HepG2 (cell line): ENCODE data around the gene DUSP9. TPM values are rescaled to one million over a fixed set of nuclear protein-coding genes. Genes with fewer than 3 reads are reported as not detected.

Experiments
- AGO2 ChIP-seq: fragments of 200-400 bp; formaldehyde crosslinking; optimal IDR thresholded peaks from 2 replicates; pipeline ENCODE3; 2017; ENCODE audit warnings: mild to moderate bottlenecking, low read depth, low read length, moderate library complexity
- ATF7-NPFF ChIP-seq: sonication (generic); formaldehyde crosslinking; IDR thresholded peaks from 2 replicates; pipeline ENCODE4 v1.8.1; 2023; ENCODE audit warnings: mild to moderate bottlenecking, low read depth, missing genetic modification reagents, moderate library complexity
- CREM ChIP-seq, 2 experiments: sonication (generic) in 1 of 2; formaldehyde crosslinking in 1 of 2; IDR thresholded peaks; 2 replicates each; pipeline versions ENCODE4 v1.4.0 to v1.6.1; 2016 to 2020; ENCODE audit warnings: antibody characterized with exemption in 1 of 2, mild to moderate bottlenecking in 1 of 2, missing genetic modification reagents in 1 of 2
- KAT7 ChIP-seq: IDR thresholded peaks from 2 replicates; pipeline ENCODE4 v1.6.1; 2018; ENCODE audit warnings: borderline replicate concordance, missing compliant biosample characterization
- NBN ChIP-seq: fragments of 450-650 bp; conservative IDR thresholded peaks from 2 replicates; pipeline ENCODE4 v1.6.1; 2017
- POLR2A ChIP-seq, 2 experiments: IDR thresholded peaks; 2 replicates each; pipeline ENCODE4 v1.6.1; 2011; ENCODE audit warnings: low read depth in 2 of 2, low read length in 2 of 2, mild to moderate bottlenecking in 1 of 2, moderate library complexity in 1 of 2; ENCODE audit not compliant: insufficient read depth in 1 of 2
- YEATS4 ChIP-seq: sonication (generic); formaldehyde crosslinking; IDR thresholded peaks from 2 replicates; pipeline ENCODE4 v1.4.0; 2020; ENCODE audit warnings: missing genetic modification reagents, borderline replicate concordance
- ZMYM4 ChIP-seq: sonication (generic); formaldehyde crosslinking; IDR thresholded peaks from 2 replicates; pipeline ENCODE4 v1.8.1; 2023; ENCODE audit warnings: mild to moderate bottlenecking, missing genetic modification reagents
- ZNF256 ChIP-seq: sonication (generic); formaldehyde crosslinking; conservative IDR thresholded peaks from 2 replicates; pipeline ENCODE4 v1.4.0; 2020; ENCODE audit warnings: missing genetic modification reagents
- ZNF510 ChIP-seq: sonication (generic); formaldehyde crosslinking; IDR thresholded peaks from 2 replicates; pipeline ENCODE4 v1.4.0; 2020; ENCODE audit warnings: low read depth, mild to moderate bottlenecking, missing genetic modification reagents
- ZNF652 ChIP-seq: IDR thresholded peaks from 2 replicates; pipeline ENCODE4 v1.6.1; 2016; ENCODE audit warnings: low read depth, borderline replicate concordance
- ZNF766 ChIP-seq: sonication (generic); formaldehyde crosslinking; IDR thresholded peaks from 2 replicates; pipeline ENCODE4 v1.5.0; 2020; ENCODE audit warnings: missing genetic modification reagents, borderline replicate concordance
- polyA plus RNA-seq, 8 experiments: library from polyadenylated mRNA; depleted of rRNA in 3 of 8; stranded (reverse) in 7 of 8; unstranded in 1 of 8; fragments of >200 nt; fragmentation: Illumina TruSeq in 4 of 8; extraction: Trizol in 4 of 8; gene quantifications; 2 replicates each; pipeline versions ENCODE4 v1.2.1 to v1.2.3, GENCODE V29; 2011 to 2016; ENCODE audit warnings: low read depth in 4 of 8, missing spikeins in 1 of 8, mixed read lengths in 1 of 8; ENCODE audit not compliant: insufficient read depth in 1 of 8
- total RNA-seq, 5 experiments: library from RNA; depleted of rRNA; stranded (reverse); fragments of >200 nt; fragmentation: Illumina TruSeq; extraction: Trizol; gene quantifications; 2 replicates each; pipeline ENCODE4 v1.2.3, GENCODE V29; 2016; ENCODE audit warnings: low read depth in 1 of 5
- TF ChIP-seq, protein P1 (sequence below): sonication (generic); formaldehyde crosslinking; IDR thresholded peaks from 2 replicates; pipeline ENCODE4 v1.4.0; 2020; ENCODE audit warnings: missing genetic modification reagents
- TF ChIP-seq, protein P2 (sequence below): sonication (generic); formaldehyde crosslinking; IDR thresholded peaks from 2 replicates; pipeline ENCODE4 v1.5.0; 2020; ENCODE audit warnings: mild to moderate bottlenecking, missing genetic modification reagents, borderline replicate concordance
- TF ChIP-seq, protein P3 (sequence below): IDR thresholded peaks from 2 replicates; pipeline ENCODE4 v1.6.1; 2016; ENCODE audit warnings: low read depth, borderline replicate concordance
- TF ChIP-seq, protein P4 (sequence below): sonication (generic); formaldehyde crosslinking; IDR thresholded peaks from 2 replicates; pipeline ENCODE4 v1.8.1; 2023; ENCODE audit warnings: mild to moderate bottlenecking, moderate library complexity, missing genetic modification reagents

DUSP9 gene
- total and polyA plus RNA-seq, 2 of the 13 experiments (the other 11 are each of a cell fraction or from before 2014, with no cell fraction given), result 235 to 435 TPM

DNA sequence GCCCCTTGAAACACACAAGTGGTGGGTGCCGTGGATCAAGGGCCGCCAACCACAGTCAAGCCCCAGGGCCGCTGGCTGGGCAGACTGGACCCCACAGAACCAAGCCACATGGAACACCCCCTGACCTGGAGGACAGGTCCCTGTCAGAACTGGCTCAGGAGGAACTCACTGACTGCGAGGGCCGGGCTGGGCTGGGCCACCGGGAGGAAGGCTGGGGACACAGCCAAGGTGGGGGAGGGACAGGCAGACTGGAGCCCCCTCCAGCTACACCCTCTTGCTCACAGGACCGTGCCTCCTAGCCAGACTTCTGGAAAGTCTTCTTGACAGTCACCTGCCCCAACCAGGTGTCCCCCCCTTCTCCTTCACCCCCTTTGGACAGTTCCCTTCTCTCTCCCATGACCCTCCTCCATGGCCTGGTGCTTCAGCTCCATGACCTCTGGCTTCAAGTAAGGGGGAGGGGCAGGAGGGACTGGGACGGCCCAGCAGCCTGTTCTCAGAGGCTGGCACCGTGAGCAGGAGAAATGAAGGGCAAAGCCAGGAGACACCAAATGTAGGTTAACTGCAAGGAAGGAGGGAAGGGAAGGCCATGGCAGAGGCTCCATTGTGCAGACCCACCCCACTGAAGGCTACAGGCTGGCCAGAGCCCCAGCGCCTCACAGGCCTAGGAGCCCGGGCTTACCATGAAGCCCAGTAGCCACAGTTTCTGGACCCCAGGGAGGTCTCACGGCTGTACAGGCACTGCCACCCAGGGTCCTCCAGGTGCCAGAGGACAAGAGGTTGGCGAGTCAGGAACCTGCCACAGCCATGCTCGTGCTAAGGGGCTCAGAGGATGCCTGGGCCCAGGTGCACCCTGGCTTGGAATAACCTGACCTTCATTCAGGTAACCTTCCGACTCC, 22.6 kb upstream of the DUSP9 start (continued):
- TF ChIP-seq CREM (IDR thresholded peaks at IDR 0.05), result no peak
- TF ChIP-seq CREM (CRISPR knock-in tag; IDR thresholded peaks at IDR 0.05), result no peak
- no peak for TF ChIP-seq ZNF510 (CRISPR knock-in tag)
- TF ChIP-seq, protein P1, sequence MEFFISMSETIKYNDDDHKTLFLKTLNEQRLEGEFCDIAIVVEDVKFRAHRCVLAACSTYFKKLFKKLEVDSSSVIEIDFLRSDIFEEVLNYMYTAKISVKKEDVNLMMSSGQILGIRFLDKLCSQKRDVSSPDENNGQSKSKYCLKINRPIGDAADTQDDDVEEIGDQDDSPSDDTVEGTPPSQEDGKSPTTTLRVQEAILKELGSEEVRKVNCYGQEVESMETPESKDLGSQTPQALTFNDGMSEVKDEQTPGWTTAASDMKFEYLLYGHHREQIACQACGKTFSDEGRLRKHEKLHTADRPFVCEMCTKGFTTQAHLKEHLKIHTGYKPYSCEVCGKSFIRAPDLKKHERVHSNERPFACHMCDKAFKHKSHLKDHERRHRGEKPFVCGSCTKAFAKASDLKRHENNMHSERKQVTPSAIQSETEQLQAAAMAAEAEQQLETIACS (CRISPR knock-in tag), result no peak
- TF ChIP-seq AGO2, result peak; percentile 78
- no peak for TF ChIP-seq ZNF256 (CRISPR knock-in tag)
- TF ChIP-seq POLR2A (IDR thresholded peaks at IDR 0.05; ENCODE audit: insufficient read depth in 1 of 2, low read depth in 2 of 2, low read length in 2 of 2), result no peak
- TF ChIP-seq ATF7-NPFF (CRISPR knock-in tag), result peak; percentile 37; the same call in 1 of the 2 replicates
- TF ChIP-seq, protein P2, sequence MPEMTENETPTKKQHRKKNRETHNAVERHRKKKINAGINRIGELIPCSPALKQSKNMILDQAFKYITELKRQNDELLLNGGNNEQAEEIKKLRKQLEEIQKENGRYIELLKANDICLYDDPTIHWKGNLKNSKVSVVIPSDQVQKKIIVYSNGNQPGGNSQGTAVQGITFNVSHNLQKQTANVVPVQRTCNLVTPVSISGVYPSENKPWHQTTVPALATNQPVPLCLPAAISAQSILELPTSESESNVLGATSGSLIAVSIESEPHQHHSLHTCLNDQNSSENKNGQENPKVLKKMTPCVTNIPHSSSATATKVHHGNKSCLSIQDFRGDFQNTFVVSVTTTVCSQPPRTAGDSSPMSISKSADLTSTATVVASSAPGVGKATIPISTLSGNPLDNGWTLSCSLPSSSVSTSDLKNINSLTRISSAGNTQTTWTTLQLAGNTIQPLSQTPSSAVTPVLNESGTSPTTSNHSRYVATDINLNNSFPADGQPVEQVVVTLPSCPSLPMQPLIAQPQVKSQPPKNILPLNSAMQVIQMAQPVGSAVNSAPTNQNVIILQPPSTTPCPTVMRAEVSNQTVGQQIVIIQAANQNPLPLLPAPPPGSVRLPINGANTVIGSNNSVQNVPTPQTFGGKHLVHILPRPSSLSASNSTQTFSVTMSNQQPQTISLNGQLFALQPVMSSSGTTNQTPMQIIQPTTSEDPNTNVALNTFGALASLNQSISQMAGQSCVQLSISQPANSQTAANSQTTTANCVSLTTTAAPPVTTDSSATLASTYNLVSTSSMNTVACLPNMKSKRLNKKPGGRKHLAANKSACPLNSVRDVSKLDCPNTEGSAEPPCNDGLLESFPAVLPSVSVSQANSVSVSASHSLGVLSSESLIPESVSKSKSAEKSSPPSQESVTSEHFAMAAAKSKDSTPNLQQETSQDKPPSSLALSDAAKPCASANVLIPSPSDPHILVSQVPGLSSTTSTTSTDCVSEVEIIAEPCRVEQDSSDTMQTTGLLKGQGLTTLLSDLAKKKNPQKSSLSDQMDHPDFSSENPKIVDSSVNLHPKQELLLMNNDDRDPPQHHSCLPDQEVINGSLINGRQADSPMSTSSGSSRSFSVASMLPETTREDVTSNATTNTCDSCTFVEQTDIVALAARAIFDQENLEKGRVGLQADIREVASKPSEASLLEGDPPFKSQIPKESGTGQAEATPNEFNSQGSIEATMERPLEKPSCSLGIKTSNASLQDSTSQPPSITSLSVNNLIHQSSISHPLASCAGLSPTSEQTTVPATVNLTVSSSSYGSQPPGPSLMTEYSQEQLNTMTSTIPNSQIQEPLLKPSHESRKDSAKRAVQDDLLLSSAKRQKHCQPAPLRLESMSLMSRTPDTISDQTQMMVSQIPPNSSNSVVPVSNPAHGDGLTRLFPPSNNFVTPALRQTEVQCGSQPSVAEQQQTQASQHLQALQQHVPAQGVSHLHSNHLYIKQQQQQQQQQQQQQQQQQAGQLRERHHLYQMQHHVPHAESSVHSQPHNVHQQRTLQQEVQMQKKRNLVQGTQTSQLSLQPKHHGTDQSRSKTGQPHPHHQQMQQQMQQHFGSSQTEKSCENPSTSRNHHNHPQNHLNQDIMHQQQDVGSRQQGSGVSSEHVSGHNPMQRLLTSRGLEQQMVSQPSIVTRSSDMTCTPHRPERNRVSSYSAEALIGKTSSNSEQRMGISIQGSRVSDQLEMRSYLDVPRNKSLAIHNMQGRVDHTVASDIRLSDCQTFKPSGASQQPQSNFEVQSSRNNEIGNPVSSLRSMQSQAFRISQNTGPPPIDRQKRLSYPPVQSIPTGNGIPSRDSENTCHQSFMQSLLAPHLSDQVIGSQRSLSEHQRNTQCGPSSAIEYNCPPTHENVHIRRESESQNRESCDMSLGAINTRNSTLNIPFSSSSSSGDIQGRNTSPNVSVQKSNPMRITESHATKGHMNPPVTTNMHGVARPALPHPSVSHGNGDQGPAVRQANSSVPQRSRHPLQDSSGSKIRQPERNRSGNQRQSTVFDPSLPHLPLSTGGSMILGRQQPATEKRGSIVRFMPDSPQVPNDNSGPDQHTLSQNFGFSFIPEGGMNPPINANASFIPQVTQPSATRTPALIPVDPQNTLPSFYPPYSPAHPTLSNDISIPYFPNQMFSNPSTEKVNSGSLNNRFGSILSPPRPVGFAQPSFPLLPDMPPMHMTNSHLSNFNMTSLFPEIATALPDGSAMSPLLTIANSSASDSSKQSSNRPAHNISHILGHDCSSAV (CRISPR knock-in tag), result no peak
- no peak for TF ChIP-seq ZNF766 (CRISPR knock-in tag)
- TF ChIP-seq, protein P3, sequence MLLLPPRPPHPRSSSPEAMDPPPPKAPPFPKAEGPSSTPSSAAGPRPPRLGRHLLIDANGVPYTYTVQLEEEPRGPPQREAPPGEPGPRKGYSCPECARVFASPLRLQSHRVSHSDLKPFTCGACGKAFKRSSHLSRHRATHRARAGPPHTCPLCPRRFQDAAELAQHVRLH, result 0 out of 2 replicates have a peak, but pooled peaks have one; percentile 22
- no peak for TF ChIP-seq ZMYM4 (CRISPR knock-in tag)
- no peak for TF ChIP-seq NBN
- 0 out of 2 replicates have a peak, but pooled peaks have one; percentile 9 for TF ChIP-seq KAT7 (CRISPR knock-in tag)
- TF ChIP-seq, protein P4, sequence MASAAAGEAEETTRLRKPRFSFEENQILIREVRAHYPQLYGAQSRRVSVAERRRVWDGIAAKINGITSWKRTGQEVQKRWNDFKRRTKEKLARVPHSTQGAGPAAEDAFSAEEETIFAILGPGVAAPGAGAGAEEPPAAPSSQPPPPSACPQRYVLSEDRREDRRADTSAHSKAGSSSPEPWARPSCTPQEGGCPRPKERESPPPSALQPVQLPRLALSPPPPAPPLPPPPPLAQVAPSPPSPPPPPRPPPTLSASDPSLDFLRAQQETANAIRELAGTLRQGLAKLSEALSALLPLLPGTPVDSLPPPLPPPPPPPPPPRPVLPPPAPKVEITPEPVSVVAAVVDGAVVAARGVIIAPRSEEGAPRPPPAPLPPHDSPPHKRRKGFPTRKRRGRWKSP, result no peak
- TF ChIP-seq ZNF652, result no peak
- TF ChIP-seq YEATS4, result no peak
